Activated naive CD4-positive, alpha-beta T cell treated with anti-CD3 and anti-CD28 coated beads, Interleukin-2, amount 10 ng/mL, durations not matched to agents 7 days and 5 days (primary cell): Measurements from ENCODE around the gene AKT1.

Source experiments
- CTCF ChIA-PET: fragments of 350-600 bp; sonication (Branson Sonifier 250); formaldehyde crosslinking; loops from one replicate; lab custom pipeline; 2021; ENCODE audit warnings: antibody characterized with exemption; lab: Charles Lee
- DNase-seq: peaks from one replicate; pipeline ENCODE4 v3.0.0-alpha.2; 2020
- H3K27ac Mint-ChIP-seq: one replicate; pipeline ENCODE4 v1.8.0; 2021; ENCODE audit warnings: mild to moderate bottlenecking, moderate library complexity, mixed read lengths
- H3K27me3 Mint-ChIP-seq: one replicate; pipeline ENCODE4 v1.8.0; 2021; ENCODE audit warnings: mild to moderate bottlenecking, mixed read lengths
- H3K36me3 Mint-ChIP-seq: one replicate; pipeline ENCODE4 v1.8.0; 2021; ENCODE audit warnings: mixed read lengths
- H3K4me1 Mint-ChIP-seq: one replicate; pipeline ENCODE4 v1.8.0; 2021; ENCODE audit warnings: mixed read lengths
- H3K4me3 Mint-ChIP-seq: one replicate; pipeline ENCODE4 v1.8.0; 2021; ENCODE audit warnings: mild to moderate bottlenecking, moderate library complexity, mixed read lengths
- H3K9me3 Mint-ChIP-seq: one replicate; pipeline ENCODE4 v1.8.0; 2021; ENCODE audit warnings: mixed read lengths

The AKT1 gene

DNA sequence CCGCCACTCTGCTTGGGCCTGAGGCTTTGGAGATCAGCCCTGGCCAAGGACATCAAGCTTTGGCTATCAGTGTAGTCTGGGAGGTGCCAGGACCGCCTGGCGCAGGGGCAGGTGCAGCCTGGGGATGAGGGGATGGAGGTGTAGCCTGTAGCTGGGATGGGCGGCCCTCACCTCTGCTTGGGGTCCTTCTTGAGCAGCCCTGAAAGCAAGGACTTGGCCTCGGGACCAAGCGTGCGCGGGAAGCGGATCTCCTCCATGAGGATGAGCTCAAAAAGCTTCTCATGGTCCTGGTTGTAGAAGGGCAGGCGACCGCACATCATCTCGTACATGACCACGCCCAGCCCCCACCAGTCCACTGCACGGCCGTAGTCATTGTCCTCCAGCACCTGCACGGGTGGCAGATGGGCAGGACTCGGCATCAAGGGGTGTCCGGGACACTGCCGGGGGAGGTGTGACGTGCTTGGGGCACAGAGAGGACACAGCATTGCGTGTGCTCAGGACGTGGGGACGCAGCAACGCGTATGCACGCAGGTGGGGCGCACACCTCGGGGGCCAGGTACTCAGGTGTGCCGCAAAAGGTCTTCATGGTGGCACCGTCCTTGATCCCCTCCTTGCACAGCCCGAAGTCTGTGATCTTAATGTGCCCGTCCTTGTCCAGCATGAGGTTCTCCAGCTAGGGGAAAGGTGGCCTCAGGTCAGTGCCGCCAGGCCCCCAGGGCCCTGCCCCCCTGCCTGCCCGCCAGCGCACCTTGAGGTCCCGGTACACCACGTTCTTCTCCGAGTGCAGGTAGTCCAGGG, 22.6 kb downstream of the AKT1 start:
- no peak overlapping the region for H3K4me3 Mint-ChIP-seq
- no peak overlapping the region for H3K27ac Mint-ChIP-seq
- CTCF ChIA-PET, result interaction anchor here (1.5 kb wide), 1 partner anchor 53 kb away, joined by 4 read pairs; no protein-coding TSS in a partner anchor
- H3K9me3 Mint-ChIP-seq, result peaks cover 2% of the 10 kb centered on the region
- H3K36me3 Mint-ChIP-seq, result peaks cover 46% of the 10 kb centered on the region
- H3K27me3 Mint-ChIP-seq, result no peaks in the 10 kb centered on the region
- no peak for DNase-seq
- peaks cover 4% of the 10 kb centered on the region for H3K4me1 Mint-ChIP-seq

DNA sequence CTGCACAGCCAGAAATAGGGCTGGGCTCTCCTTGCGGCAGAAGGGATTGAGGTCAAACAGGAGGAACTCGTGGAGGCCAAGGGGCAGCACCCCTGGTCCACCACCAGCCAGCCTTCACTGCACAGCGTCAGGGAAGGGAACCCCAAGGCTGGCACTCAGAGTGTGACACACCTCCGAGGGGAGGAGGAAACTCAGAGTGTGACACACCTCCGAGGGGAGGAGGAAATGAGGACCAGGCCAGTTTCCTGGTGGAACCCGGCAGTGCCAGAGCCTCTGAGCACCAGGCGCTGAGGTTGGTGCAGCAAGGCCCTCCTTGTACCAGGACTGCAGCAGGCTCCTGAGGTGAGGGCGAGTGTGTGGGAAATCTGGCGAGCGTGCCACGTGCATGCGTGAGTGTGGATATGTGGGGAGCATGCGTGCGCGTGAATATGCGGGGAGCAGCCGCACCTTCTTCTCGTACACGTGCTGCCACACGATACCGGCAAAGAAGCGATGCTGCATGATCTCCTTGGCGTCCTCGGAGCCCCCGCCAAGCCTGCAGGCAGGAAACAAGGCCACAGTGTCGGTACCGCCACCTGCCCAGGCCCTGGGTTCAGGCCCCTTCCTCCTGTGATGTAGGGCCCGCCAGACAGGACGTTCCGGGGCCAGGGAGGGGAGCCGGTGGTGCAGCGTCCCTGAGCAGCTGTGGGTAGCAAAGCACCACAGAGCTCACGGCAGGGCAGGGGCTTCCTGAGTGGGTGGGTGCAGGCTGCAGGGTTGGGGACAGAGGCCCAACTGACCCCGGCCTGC, 23.4 kb downstream of the AKT1 start:
- no peaks in the 10 kb centered on the region for H3K27me3 Mint-ChIP-seq
- peaks cover 4% of the 10 kb centered on the region for H3K4me1 Mint-ChIP-seq
- H3K27ac Mint-ChIP-seq, result no peak overlapping the region
- no peak for DNase-seq
- CTCF ChIA-PET, result interaction anchor here (0.8 to 1.6 kb wide), 4 partner anchors 9 to 274 kb away, joined by 3 to 4 read pairs (median 4); no protein-coding TSS in a partner anchor
- H3K9me3 Mint-ChIP-seq, result peaks cover 2% of the 10 kb centered on the region
- H3K36me3 Mint-ChIP-seq, result peaks cover 45% of the 10 kb centered on the region
- H3K4me3 Mint-ChIP-seq, result no peak overlapping the region

DNA sequence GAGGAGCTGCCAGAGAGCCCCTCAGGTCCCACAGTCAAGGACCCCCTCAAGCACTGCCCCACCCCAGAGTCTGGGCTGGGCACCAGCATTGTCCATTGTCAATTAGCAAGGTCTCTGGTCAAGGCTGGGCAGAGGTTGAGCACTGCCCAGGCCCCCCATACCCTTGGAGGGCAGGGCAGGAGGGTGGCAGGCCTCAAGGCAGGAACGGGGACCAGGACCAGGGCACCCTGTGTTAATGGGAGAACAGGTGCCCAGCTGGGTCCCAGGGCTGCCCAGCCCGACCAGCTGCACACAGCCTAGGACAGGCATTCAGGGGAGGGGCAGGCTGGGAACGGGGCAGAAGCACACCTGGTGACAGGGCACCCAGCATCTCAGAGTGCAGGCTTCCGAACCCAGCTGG, 24.2 kb downstream of the AKT1 start:
- Mint-ChIP-seq H3K4me1 (peaks cover 4% of the 10 kb centered on the region), H3K27ac (no peak overlapping the region), H3K4me3 (no peak overlapping the region), H3K9me3 (peaks cover 2% of the 10 kb centered on the region), H3K27me3 (no peaks in the 10 kb centered on the region), H3K36me3 (peaks cover 40% of the 10 kb centered on the region)
- CTCF ChIA-PET, result interaction anchor here (0.8 to 2.1 kb wide), 7 partner anchors 9 to 274 kb away, joined by 3 to 14 read pairs (median 4); no protein-coding TSS in a partner anchor
- DNase-seq, result no peak

DNA sequence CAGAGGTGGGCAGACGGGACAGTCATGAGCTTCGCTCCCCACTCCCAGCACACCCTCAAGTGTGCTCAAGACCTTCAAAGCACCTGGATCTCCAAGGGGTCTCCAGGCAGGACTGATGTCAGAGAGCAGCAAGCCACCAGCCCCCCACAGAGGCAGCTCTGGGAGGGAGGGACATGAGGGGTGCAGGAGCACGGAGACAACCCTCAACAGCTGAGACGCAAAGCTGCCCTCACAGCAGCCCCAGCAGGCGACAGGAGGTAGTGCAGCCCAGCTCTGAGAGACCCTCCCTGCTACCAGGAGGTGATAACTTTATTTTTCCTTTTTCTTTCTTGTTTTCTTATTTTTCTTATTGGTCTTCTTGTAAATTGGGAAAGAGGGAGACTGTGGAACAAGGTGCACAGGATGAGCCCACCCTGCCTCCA, 24.7 kb downstream of the AKT1 start:
- Mint-ChIP-seq H3K27me3 (no peaks in the 10 kb centered on the region), H3K27ac (no peak overlapping the region), H3K4me1 (peaks cover 4% of the 10 kb centered on the region), H3K36me3 (peaks cover 38% of the 10 kb centered on the region), H3K9me3 (peaks cover 2% of the 10 kb centered on the region), H3K4me3 (no peak overlapping the region)
- DNase-seq, result peak; percentile 48
- CTCF ChIA-PET, result interaction anchor here (0.9 to 2.1 kb wide), 8 partner anchors 8 to 275 kb away, joined by 3 to 14 read pairs (median 4); no protein-coding TSS in a partner anchor

DNA sequence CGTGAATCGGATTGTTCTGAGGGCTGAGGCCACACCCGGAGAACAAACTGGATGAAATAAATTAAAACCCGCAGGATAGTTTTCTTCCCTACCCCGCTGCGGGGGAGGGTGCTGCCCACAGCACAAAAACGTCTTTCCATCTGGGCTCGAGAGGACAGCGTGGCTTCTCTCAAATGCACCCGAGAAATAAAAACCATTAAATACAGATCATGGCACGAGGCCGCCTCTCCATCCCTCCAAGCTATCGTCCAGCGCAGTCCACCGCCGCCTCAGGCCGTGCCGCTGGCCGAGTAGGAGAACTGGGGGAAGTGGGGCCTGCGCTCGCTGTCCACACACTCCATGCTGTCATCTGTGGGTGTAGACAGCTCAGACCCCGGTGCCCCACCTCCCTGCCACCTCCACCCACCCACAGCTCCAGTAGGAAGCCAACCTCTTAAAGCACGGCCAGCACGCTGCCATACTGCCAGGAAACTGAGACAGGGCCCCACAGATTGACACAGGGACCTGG, 25.4 kb downstream of the AKT1 start:
- CTCF ChIA-PET, result interaction anchor here (0.9 to 2.1 kb wide), 5 partner anchors 8 to 56 kb away, joined by 3 to 14 read pairs (median 4); no protein-coding TSS in a partner anchor
- DNase-seq, result no peak
- Mint-ChIP-seq H3K27me3 (no peaks in the 10 kb centered on the region), H3K36me3 (peaks cover 38% of the 10 kb centered on the region), H3K4me3 (no peak overlapping the region), H3K27ac (no peak overlapping the region), H3K4me1 (peaks cover 4% of the 10 kb centered on the region), H3K9me3 (peaks cover 2% of the 10 kb centered on the region)

DNA sequence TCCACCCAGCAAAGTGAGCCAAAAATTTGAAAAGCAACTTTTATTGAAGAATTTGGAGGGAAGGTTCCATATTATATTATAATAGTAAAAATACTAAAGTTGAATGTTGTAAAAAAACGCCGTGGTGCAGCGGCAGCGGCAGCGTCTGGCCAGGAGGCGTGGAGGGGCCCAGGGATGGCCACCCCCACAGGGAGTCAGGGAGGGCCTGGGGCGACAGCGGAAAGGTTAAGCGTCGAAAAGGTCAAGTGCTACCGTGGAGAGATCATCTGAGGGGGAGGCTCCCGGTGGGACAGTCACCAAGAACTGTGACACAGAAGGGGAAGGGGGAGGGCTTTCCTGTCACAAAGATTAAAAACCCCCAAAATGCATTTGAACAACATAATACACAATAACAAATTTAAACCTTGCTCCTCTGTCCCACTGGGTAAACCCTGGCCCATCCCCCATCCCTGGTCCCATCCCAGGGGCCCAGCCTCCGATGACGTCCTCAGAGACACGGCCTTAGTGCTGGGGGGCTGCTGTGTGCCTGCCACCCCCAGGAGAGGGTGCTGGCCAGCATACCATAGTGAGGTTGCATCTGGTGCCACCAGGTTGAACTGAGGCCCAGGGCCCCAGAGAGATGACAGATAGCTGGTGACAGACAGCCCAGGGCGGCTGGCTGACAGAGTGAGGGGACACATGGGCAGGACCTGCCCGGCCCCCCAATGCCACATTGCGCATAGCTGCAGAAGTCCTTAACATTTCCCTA, 26.1 kb downstream of the AKT1 start:
- no peak for DNase-seq
- peaks cover 35% of the 10 kb centered on the region for H3K36me3 Mint-ChIP-seq
- no peak overlapping the region for H3K4me3 Mint-ChIP-seq
- H3K27ac Mint-ChIP-seq, result no peak overlapping the region
- H3K27me3 Mint-ChIP-seq, result no peaks in the 10 kb centered on the region
- peaks cover 4% of the 10 kb centered on the region for H3K4me1 Mint-ChIP-seq
- CTCF ChIA-PET, result interaction anchor here (1.2 to 2.1 kb wide), 7 partner anchors 11 to 100 kb away, joined by 4 to 21 read pairs (median 5); partner anchors contain the start of gene SIVA1
- H3K9me3 Mint-ChIP-seq, result peaks cover 2% of the 10 kb centered on the region

DNA sequence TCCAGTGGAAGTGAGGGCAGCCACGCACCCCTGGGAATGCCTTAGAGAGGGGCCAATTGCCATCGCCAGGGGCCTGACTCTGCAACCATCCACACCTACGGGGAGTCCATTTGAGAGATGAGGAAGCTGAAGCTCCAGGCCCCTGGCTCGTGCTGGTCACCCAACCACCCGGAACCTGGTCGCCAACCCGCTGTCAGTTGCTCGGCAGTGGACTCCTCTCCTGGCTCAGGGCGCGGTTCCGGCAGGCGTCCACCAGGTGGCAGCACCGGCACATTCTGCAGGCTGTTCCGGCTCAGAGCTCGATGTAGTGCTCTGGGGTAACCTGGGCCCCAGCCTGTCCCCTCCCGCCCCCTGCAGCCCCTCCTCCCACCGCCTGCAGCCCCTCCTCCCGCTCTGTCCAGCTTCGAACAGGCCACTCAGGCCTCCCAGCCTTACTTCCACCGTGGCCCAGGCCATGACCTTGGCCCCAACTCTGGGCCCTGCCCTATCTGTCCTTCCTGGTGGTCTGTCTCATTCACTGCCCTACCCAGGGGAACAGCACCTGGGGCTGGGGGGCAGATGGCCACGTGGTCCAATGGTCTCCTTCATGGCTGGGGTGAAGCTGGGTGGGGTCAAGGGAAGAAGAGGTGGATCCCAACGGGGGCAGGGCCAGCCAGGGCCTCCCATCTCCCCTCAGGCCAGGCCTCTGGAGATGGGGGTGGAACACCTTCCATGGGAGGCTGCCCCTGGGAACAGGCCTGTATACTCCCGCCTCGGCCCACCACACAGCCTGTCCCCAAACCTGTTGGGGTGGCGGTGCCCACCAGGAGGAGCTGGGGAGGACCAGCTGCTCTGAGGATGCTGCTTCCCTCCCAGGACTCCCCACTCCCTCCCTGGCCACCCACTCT, 26.9 kb downstream of the AKT1 start:
- H3K9me3 Mint-ChIP-seq, result peaks cover 2% of the 10 kb centered on the region
- H3K27ac Mint-ChIP-seq, result no peak overlapping the region
- H3K36me3 Mint-ChIP-seq, result peaks cover 35% of the 10 kb centered on the region
- CTCF ChIA-PET, result interaction anchor here (0.6 to 1.9 kb wide), 13 partner anchors 10 to 101 kb away, joined by 3 to 21 read pairs (median 4); partner anchors contain the start of genes SIVA1 and ZBTB42
- peaks cover 4% of the 10 kb centered on the region for H3K4me1 Mint-ChIP-seq
- no peak overlapping the region for H3K4me3 Mint-ChIP-seq
- peak; percentile 94 for DNase-seq
- H3K27me3 Mint-ChIP-seq, result no peaks in the 10 kb centered on the region

DNA sequence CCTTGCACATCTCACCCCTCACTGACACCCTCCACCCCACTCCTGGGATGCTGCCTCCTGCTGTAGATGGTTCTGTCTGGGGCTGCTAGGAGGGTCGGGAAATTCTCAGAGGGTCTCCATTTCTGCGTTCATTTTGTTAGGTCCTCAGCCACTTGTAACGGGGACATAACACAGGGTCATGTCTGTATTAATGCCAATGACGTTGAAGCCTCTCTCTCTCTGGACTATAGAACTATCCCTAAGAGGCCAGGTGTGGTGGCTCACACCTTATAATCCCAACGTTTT, 28.0 kb downstream of the AKT1 start:
- Mint-ChIP-seq H3K27me3 (no peaks in the 10 kb centered on the region), H3K4me1 (peaks cover 4% of the 10 kb centered on the region), H3K27ac (no peak overlapping the region), H3K36me3 (peaks cover 30% of the 10 kb centered on the region), H3K4me3 (no peak overlapping the region), H3K9me3 (peaks cover 2% of the 10 kb centered on the region)
- CTCF ChIA-PET, result interaction anchor here (0.9 to 2.2 kb wide), 9 partner anchors 10 to 79 kb away, joined by 3 to 21 read pairs (median 4); partner anchors contain the start of gene SIVA1
- no peak for DNase-seq

DNA sequence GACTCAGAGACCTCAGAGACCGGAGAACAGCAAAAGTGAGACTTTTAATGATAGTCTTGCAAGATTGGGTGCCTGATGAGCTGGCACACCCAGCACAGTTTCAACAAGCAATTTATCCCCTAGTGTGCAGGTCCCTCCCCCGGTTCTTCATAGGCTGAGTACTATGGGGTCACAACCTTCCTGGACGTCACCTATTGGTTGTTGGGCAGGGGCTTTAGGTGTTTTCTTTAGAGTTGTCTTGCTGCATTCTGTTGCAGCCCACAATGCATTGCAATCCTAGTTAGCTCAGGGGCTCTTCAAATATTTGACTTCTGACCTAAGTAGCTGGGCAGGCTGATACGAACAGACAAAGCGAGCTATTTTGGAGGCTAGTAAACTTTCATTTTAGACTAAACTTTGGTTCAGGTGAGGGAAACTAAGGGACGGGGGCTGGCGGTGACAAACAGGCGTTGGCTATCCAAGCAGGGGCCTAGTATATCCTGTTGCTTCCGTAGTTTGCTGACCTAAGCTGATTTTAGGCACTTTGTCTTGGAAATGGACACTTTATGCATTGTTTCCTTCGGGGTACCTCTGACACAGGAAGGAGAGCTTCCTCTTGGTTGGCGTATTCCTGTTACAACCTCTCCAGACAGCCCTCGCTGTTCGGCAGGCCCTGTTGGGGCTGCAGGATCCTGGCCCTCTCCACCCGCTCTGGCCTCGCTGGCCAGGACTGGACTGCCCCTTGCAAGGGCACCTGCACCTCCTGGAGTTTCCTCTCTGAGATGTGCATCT, 28.5 kb downstream of the AKT1 start:
- CTCF ChIA-PET, result interaction anchor here (0.9 to 2.2 kb wide), 5 partner anchors 9 to 59 kb away, joined by 3 to 7 read pairs (median 4); partner anchors contain the start of gene SIVA1
- Mint-ChIP-seq H3K4me1 (peaks cover 4% of the 10 kb centered on the region), H3K27me3 (no peaks in the 10 kb centered on the region), H3K27ac (no peak overlapping the region), H3K9me3 (peaks cover 2% of the 10 kb centered on the region), H3K4me3 (no peak overlapping the region), H3K36me3 (peaks cover 28% of the 10 kb centered on the region)
- no peak for DNase-seq

DNA sequence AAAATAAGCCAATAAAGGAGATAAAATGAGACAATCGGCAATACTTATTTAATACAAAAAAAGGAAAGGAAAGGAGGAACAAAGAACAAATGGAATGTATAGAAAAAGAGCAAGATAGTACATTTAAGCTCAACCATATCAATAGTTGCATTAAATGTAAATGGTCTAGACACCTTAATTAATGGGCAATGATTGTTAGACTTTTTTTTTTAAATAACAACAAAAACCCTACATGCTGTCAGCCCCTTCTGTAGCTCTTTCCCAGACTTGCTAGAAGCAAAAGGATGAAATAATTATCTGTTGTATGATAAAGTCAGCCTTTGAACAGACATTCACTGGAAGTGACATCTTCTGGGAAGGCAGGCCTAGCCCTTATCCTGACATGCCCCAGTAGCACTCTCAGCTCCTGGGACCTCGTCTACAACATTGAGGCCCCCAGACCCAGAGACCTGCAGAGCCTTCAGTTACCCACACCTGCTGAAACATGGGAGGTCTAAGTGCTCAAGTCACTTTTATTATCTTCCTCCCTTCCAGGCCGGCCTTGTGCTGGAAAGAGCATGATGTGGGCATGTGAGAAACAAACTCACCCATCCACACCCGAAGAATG, 29.2 kb downstream of the AKT1 start:
- no peak for DNase-seq
- Mint-ChIP-seq H3K4me3 (no peak overlapping the region), H3K36me3 (peaks cover 22% of the 10 kb centered on the region), H3K27ac (no peak overlapping the region), H3K4me1 (peaks cover 4% of the 10 kb centered on the region), H3K9me3 (peaks cover 2% of the 10 kb centered on the region), H3K27me3 (no peaks in the 10 kb centered on the region)
- CTCF ChIA-PET, result interaction anchor here (0.8 to 2.2 kb wide), 5 partner anchors 9 to 60 kb away, joined by 3 to 7 read pairs (median 3); partner anchors contain the start of gene SIVA1

DNA sequence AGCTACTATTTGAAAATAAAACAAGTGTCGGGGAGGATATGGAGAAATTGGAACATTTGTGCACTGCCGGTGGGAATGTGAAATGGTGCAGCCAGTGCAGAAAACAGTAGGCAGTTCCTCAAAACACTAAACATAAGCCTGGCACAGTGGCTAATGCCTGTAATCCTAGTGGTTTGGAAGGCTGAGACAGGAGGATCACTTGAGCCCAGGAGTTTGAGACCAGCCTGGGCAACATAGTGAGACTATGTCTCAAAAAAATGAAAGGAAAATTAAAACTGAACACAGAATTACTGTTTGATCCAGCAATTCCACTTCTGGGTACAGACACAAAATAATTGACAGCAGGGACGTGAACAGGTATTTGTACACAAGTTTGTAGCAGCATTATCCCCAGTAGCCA, 30.0 kb downstream of the AKT1 start:
- Mint-ChIP-seq H3K36me3 (peaks cover 15% of the 10 kb centered on the region), H3K4me3 (no peak overlapping the region), H3K9me3 (no peaks in the 10 kb centered on the region), H3K27me3 (no peaks in the 10 kb centered on the region), H3K4me1 (peaks cover 4% of the 10 kb centered on the region), H3K27ac (no peak overlapping the region)
- DNase-seq, result no peak
- CTCF ChIA-PET, result interaction anchor here (2.2 kb wide), 1 partner anchor 60 kb away, joined by 7 read pairs; no protein-coding TSS in a partner anchor
